VCaP (cell line): ENCODE data around the gene KIRREL1.

Experiments
- H3K27ac ChIP-seq: fragments of 450-650 bp; 2 replicates; pipeline ENCODE4 v1.5.1; 2017
- CTCF ChIP-seq: fragments of 450-650 bp; conservative IDR thresholded peaks from 2 replicates; pipeline ENCODE4 v1.5.1; 2017; ENCODE audit warnings: mild to moderate bottlenecking, moderate library complexity

Gene KIRREL1

GRCh38 chr1:158107916-158108315 lies 114.5 kb downstream of the KIRREL1 start:
- H3K27ac ChIP-seq = no peak overlapping the region
- TF ChIP-seq CTCF = no peak

- TF ChIP-seq CTCF = peak; percentile 70
- no peak overlapping the region for H3K27ac ChIP-seq
Measured at GRCh38 chr1:158112994-158113758, 119.7 kb downstream of the KIRREL1 start.

- no peak overlapping the region for H3K27ac ChIP-seq
- peak; percentile 18 for TF ChIP-seq CTCF
Measured at GRCh38 chr1:158113759-158114127, 120.3 kb downstream of the KIRREL1 start.

GRCh38 chr1:158115126-158115525 lies 121.7 kb downstream of the KIRREL1 start:
- TF ChIP-seq CTCF = no peak
- no peak overlapping the region for H3K27ac ChIP-seq

- no peak overlapping the region for H3K27ac ChIP-seq
- TF ChIP-seq CTCF = no peak
Measured at GRCh38 chr1:158116311-158117167, 123.1 kb downstream of the KIRREL1 start.

GRCh38 chr1:158117854-158118704 lies 124.6 kb downstream of the KIRREL1 start:
- peak; percentile 75 for TF ChIP-seq CTCF
- H3K27ac ChIP-seq = no peak overlapping the region
